Activated naive CD8-positive, alpha-beta T cell (primary cell): Measurements from ENCODE around the gene CCDC141.

Experiments used
- H3K27ac Mint-ChIP-seq: one replicate; pipeline ENCODE4 v1.8.0; 2021; ENCODE audit warnings: mixed read lengths
- H3K27me3 Mint-ChIP-seq: one replicate; pipeline ENCODE4 v1.8.0; 2021; ENCODE audit warnings: mixed read lengths
- H3K36me3 Mint-ChIP-seq: one replicate; pipeline ENCODE4 v1.8.0; 2021; ENCODE audit warnings: mixed read lengths
- H3K4me1 Mint-ChIP-seq: one replicate; pipeline ENCODE4 v1.8.0; 2021; ENCODE audit warnings: low read depth, mixed read lengths
- H3K4me3 Mint-ChIP-seq: one replicate; pipeline ENCODE4 v1.8.0; 2021; ENCODE audit warnings: mild to moderate bottlenecking, mixed read lengths
- H3K9me3 Mint-ChIP-seq: one replicate; pipeline ENCODE4 v1.8.0; 2021; ENCODE audit warnings: low read depth, mixed read lengths

The CCDC141 gene

GRCh38 chr2:178962152-178962551 lies 87.8 kb downstream of the CCDC141 start:
- H3K27me3 Mint-ChIP-seq, result no peaks in the 10 kb centered on the region
- no peaks in the 10 kb centered on the region for H3K4me1 Mint-ChIP-seq
- H3K9me3 Mint-ChIP-seq, result no peaks in the 10 kb centered on the region
- peaks cover 13% of the 10 kb centered on the region for H3K36me3 Mint-ChIP-seq
- no peak overlapping the region for H3K27ac Mint-ChIP-seq
- no peak overlapping the region for H3K4me3 Mint-ChIP-seq

- H3K27me3 Mint-ChIP-seq, result no peaks in the 10 kb centered on the region
- H3K4me3 Mint-ChIP-seq, result no peak overlapping the region
- H3K36me3 Mint-ChIP-seq, result peaks cover 14% of the 10 kb centered on the region
Observed at GRCh38 chr2:178954049-178954448, 95.9 kb downstream of the CCDC141 start.

GRCh38 chr2:178951266-178952006 lies 98.5 kb downstream of the CCDC141 start:
- Mint-ChIP-seq H3K27me3 (no peaks in the 10 kb centered on the region), H3K9me3 (no peaks in the 10 kb centered on the region), H3K36me3 (peaks cover 11% of the 10 kb centered on the region), H3K4me3 (no peak overlapping the region), H3K4me1 (peaks cover 2% of the 10 kb centered on the region), H3K27ac (no peak overlapping the region)

More at GRCh38 chr2:178954049-178954448, 95.9 kb downstream of the CCDC141 start:
- no peak overlapping the region for H3K27ac Mint-ChIP-seq
- no peaks in the 10 kb centered on the region for H3K9me3 Mint-ChIP-seq
- H3K4me1 Mint-ChIP-seq, result peaks cover 2% of the 10 kb centered on the region

DNA sequence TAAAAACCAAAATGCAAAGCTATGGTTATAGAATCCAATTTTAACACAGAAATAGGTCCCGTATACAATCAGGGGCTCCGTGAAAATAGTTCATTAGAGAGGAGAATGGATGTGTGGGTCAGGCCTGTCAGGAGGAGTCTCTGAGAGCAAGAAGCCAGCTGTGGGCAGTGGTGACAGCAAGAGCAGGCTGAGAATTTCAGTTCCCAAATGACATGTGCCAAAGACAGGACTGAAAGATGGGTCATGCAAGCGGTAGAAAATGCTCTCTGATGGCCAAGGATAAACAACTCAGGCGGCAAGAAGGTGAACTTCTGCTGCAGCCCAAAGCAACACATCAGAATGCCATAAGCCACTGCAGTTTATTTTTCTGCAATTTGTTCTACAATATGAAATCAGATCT lies 100.4 kb downstream of the CCDC141 start:
- Mint-ChIP-seq H3K27ac (no peak overlapping the region), H3K9me3 (no peaks in the 10 kb centered on the region)

GRCh38 chr2:178949151-178949550 lies 100.8 kb downstream of the CCDC141 start:
- no peak overlapping the region for H3K27ac Mint-ChIP-seq
- H3K4me1 Mint-ChIP-seq, result no peaks in the 10 kb centered on the region
- no peaks in the 10 kb centered on the region for H3K9me3 Mint-ChIP-seq
- H3K4me3 Mint-ChIP-seq, result no peak overlapping the region
- H3K27me3 Mint-ChIP-seq, result no peaks in the 10 kb centered on the region
- H3K36me3 Mint-ChIP-seq, result peaks cover 17% of the 10 kb centered on the region

More for the DNA sequence above, 100.4 kb downstream of the CCDC141 start:
- Mint-ChIP-seq H3K4me1 (peaks cover under 1% of the 10 kb centered on the region), H3K27me3 (no peaks in the 10 kb centered on the region), H3K4me3 (no peak overlapping the region), H3K36me3 (peaks cover 14% of the 10 kb centered on the region)

- Mint-ChIP-seq H3K27ac (no peak overlapping the region), H3K27me3 (no peaks in the 10 kb centered on the region), H3K4me1 (no peaks in the 10 kb centered on the region)
Observed at GRCh38 chr2:178947006-178947405, 102.9 kb downstream of the CCDC141 start.

GRCh38 chr2:178946494-178946893 lies 103.4 kb downstream of the CCDC141 start:
- no peaks in the 10 kb centered on the region for H3K9me3 Mint-ChIP-seq
- peaks cover 20% of the 10 kb centered on the region for H3K36me3 Mint-ChIP-seq
- H3K27ac Mint-ChIP-seq, result no peak overlapping the region
- H3K4me1 Mint-ChIP-seq, result no peaks in the 10 kb centered on the region
- no peaks in the 10 kb centered on the region for H3K27me3 Mint-ChIP-seq
- H3K4me3 Mint-ChIP-seq, result no peak overlapping the region

More at GRCh38 chr2:178947006-178947405, 102.9 kb downstream of the CCDC141 start:
- Mint-ChIP-seq H3K9me3 (no peaks in the 10 kb centered on the region), H3K36me3 (peaks cover 22% of the 10 kb centered on the region), H3K4me3 (no peak overlapping the region)

DNA sequence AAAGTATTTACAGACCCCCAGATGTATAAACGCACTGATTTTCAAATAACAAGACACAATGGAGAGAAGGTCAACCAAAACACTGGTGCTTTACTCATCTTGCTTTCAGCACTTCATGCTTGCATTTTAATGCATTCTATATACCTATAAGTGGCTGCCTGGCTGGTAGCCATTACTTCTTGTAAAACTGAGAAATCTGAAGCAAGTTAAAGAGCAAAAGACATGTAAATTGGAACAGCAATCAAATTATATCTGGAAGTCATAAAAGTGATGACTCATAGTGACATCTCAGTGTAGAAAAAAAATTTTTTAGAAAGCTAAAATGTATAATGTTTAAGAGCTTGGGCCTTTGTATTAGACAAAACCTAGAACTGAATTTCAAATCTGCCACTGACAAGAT lies 106.2 kb downstream of the CCDC141 start:
- H3K9me3 Mint-ChIP-seq, result no peaks in the 10 kb centered on the region
- no peaks in the 10 kb centered on the region for H3K4me1 Mint-ChIP-seq
- H3K4me3 Mint-ChIP-seq, result no peak overlapping the region
- peaks cover 38% of the 10 kb centered on the region for H3K36me3 Mint-ChIP-seq
- no peaks in the 10 kb centered on the region for H3K27me3 Mint-ChIP-seq
- no peak overlapping the region for H3K27ac Mint-ChIP-seq

DNA sequence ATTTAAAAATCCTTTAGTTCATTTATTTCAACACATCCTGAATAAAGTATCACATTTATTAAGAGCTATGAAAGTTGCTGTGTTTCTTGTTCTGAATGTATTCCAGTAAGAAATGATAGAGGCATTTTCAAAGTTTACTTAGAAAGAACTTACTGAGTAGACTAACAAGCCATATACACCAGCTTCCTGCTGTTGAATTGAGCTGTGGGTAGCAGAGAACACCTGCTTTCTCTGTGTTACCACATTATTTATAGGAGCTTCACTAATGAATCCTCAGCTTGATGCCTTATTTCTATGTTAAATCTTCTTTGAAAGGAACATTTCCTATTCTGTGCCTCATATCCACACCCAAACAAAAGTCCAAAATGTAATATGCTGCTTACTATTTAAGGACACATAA lies 115.4 kb downstream of the CCDC141 start:
- peaks cover 51% of the 10 kb centered on the region for H3K36me3 Mint-ChIP-seq
- H3K27me3 Mint-ChIP-seq, result no peaks in the 10 kb centered on the region
- H3K27ac Mint-ChIP-seq, result no peak overlapping the region
- H3K4me1 Mint-ChIP-seq, result no peaks in the 10 kb centered on the region
- no peak overlapping the region for H3K4me3 Mint-ChIP-seq
- peaks cover 38% of the 10 kb centered on the region for H3K9me3 Mint-ChIP-seq

GRCh38 chr2:178933493-178933892 lies 116.4 kb downstream of the CCDC141 start:
- H3K4me3 Mint-ChIP-seq, result no peak overlapping the region
- H3K36me3 Mint-ChIP-seq, result peaks cover 48% of the 10 kb centered on the region
- no peak overlapping the region for H3K27ac Mint-ChIP-seq
- no peaks in the 10 kb centered on the region for H3K27me3 Mint-ChIP-seq
- H3K4me1 Mint-ChIP-seq, result no peaks in the 10 kb centered on the region
- peaks cover 38% of the 10 kb centered on the region for H3K9me3 Mint-ChIP-seq

- Mint-ChIP-seq H3K4me3 (no peak overlapping the region), H3K27me3 (no peaks in the 10 kb centered on the region), H3K4me1 (no peaks in the 10 kb centered on the region), H3K27ac (no peak overlapping the region), H3K9me3 (peaks cover 9% of the 10 kb centered on the region), H3K36me3 (peaks cover 19% of the 10 kb centered on the region)
Observed at GRCh38 chr2:178928077-178928476, 121.9 kb downstream of the CCDC141 start.

GRCh38 chr2:178927173-178927572 lies 122.8 kb downstream of the CCDC141 start:
- Mint-ChIP-seq H3K27me3 (no peaks in the 10 kb centered on the region), H3K27ac (no peak overlapping the region), H3K4me1 (no peaks in the 10 kb centered on the region), H3K9me3 (peaks cover 9% of the 10 kb centered on the region), H3K36me3 (peaks cover 17% of the 10 kb centered on the region), H3K4me3 (no peak overlapping the region)

DNA sequence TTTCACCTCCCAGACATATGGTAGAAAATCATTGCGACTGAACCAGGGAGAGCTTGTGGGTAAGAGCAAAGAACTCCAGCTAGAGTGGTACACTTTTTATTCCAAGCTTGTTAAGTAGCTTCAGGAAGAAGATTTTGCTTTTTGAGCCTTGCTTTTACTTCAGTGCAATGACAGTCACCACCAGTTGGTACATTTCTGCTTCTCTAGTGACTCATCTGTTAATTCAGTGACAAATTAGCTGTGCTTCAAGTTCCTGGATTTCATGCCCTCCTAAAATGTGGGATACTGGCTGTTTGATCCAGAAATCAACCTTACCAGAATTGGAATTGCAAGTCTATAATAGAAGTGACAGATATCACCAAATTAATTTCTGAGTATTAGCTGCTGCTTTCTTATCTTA lies 125.1 kb downstream of the CCDC141 start:
- H3K9me3 Mint-ChIP-seq, result no peaks in the 10 kb centered on the region
- H3K36me3 Mint-ChIP-seq, result peaks cover 4% of the 10 kb centered on the region
- H3K4me3 Mint-ChIP-seq, result no peak overlapping the region
- H3K4me1 Mint-ChIP-seq, result no peaks in the 10 kb centered on the region
- no peaks in the 10 kb centered on the region for H3K27me3 Mint-ChIP-seq
- H3K27ac Mint-ChIP-seq, result no peak overlapping the region

- Mint-ChIP-seq H3K36me3 (peaks cover 3% of the 10 kb centered on the region), H3K27me3 (no peaks in the 10 kb centered on the region), H3K27ac (no peak overlapping the region), H3K9me3 (no peaks in the 10 kb centered on the region), H3K4me3 (no peak overlapping the region), H3K4me1 (no peaks in the 10 kb centered on the region)
Observed at GRCh38 chr2:178923546-178923945, 126.4 kb downstream of the CCDC141 start.

DNA sequence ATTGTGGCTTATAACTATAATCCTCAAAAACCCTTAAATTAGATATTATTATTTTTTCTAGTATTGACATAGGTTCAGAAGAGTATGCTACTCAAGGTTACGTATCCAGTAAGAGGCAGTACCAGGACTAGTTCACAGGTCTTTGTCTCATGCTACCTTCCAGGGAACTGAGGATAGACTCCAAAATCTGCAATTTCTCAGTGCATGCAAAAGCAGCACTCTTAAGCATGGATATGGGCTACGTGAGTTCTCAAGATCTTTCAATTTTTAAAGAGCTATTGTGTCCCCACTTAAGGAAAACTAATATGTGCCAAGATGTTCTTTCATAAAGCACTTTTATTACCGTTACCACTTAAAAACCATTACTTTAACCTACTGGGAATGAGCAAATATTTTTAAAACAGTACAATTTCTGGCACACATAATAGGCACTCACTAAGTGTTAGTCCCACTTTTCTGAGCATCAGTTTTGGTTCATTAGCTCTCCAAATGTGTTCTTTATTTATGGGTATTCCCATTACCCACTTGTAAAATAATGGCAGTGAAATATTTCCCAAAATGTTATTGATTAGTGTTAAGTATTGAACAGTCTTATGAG lies 128.9 kb downstream of the CCDC141 start:
- Mint-ChIP-seq H3K9me3 (no peaks in the 10 kb centered on the region), H3K4me3 (no peak overlapping the region), H3K27ac (no peak overlapping the region), H3K36me3 (peaks cover 3% of the 10 kb centered on the region), H3K4me1 (no peaks in the 10 kb centered on the region), H3K27me3 (no peaks in the 10 kb centered on the region)

DNA sequence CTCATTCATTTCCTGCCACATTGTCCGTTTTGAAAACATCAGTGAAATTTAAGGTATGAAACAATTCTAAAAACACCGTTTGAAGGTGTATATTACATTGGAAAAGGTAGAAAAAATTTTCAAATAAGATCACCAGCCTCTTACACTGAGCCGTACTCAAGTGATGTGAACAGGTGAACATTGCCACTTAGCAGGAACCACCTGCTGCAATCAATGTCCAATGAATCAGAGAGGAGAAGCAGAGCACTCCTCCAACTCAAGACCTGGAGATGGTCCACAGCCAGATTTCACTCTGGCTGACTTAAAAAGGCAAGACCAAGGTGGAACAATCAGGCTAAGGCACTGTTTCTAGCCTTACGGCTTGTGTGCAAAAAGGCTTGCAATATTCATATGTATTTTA lies 132.4 kb downstream of the CCDC141 start:
- no peaks in the 10 kb centered on the region for H3K27me3 Mint-ChIP-seq
- H3K27ac Mint-ChIP-seq, result no peak overlapping the region
- peaks cover 4% of the 10 kb centered on the region for H3K4me1 Mint-ChIP-seq
- H3K36me3 Mint-ChIP-seq, result no peaks in the 10 kb centered on the region
- H3K4me3 Mint-ChIP-seq, result no peak overlapping the region
- no peaks in the 10 kb centered on the region for H3K9me3 Mint-ChIP-seq
